Measurements from ENCODE around the gene CES5A.
"Not testable (repeated sequence)": the region's sequence is repeated elsewhere in the genome, so short reads cannot be mapped to it uniquely, and the experiment has no call there.

CES5A gene

GRCh38 chr16:55809386-55809785 is 65.8 kb downstream of the CES5A start:
- Histone ChIP-seq H2AFZ (ENCODE audit: low read depth) (no peak overlapping the region), H3K27ac (no peak overlapping the region), H4K20me1 (ENCODE audit: insufficient read depth) (no peaks in the 10 kb centered on the region), H3K4me3 (IDR thresholded peaks at IDR 0.05; ENCODE audit: insufficient read depth, low read depth, low read length) (no peak overlapping the region), H3K27me3 (ENCODE audit: insufficient read depth, low read depth) (no peaks in the 10 kb centered on the region), H3K9ac (no peak overlapping the region), H3K4me2 (no peak overlapping the region), H3K79me2 (ENCODE audit: insufficient read depth, low read depth) (no peaks in the 10 kb centered on the region), H3K4me1 (ENCODE audit: low read depth, poor library complexity, severe bottlenecking) (no peaks in the 10 kb centered on the region), H3K36me3 (ENCODE audit: insufficient read depth) (no peaks in the 10 kb centered on the region)
- TF ChIP-seq CTCF (conservative IDR thresholded peaks at IDR 0.05; ENCODE audit: low read depth, low read length): no peak

- H3K4me3 ChIP-seq (IDR thresholded peaks at IDR 0.05; ENCODE audit: insufficient read depth, low read depth, low read length); H4K20me1 ChIP-seq (ENCODE audit: insufficient read depth); H3K4me1 ChIP-seq (ENCODE audit: low read depth, poor library complexity, severe bottlenecking); H2AFZ ChIP-seq (ENCODE audit: low read depth); H3K9ac ChIP-seq; H3K27me3 ChIP-seq (ENCODE audit: insufficient read depth, low read depth); H3K79me2 ChIP-seq (ENCODE audit: insufficient read depth, low read depth); H3K36me3 ChIP-seq (ENCODE audit: insufficient read depth); H3K27ac ChIP-seq; H3K4me2 ChIP-seq: not testable (repeated sequence)
These were observed 66.9 kb downstream of the CES5A start for GRCh38 chr16:55808286-55808685.

- H4K20me1 ChIP-seq (ENCODE audit: insufficient read depth); H3K36me3 ChIP-seq (ENCODE audit: insufficient read depth); H3K9ac ChIP-seq; H3K4me1 ChIP-seq (ENCODE audit: low read depth, poor library complexity, severe bottlenecking); H3K4me2 ChIP-seq; H3K4me3 ChIP-seq (IDR thresholded peaks at IDR 0.05; ENCODE audit: insufficient read depth, low read depth, low read length); H2AFZ ChIP-seq (ENCODE audit: low read depth); H3K27ac ChIP-seq; H3K27me3 ChIP-seq (ENCODE audit: insufficient read depth, low read depth); H3K79me2 ChIP-seq (ENCODE audit: insufficient read depth, low read depth): not testable (repeated sequence)
These were observed 70.1 kb downstream of the CES5A start for GRCh38 chr16:55805104-55805503.

- not testable (repeated sequence) for H3K27ac ChIP-seq; H3K9ac ChIP-seq; H3K27me3 ChIP-seq (ENCODE audit: insufficient read depth, low read depth); H3K4me3 ChIP-seq (IDR thresholded peaks at IDR 0.05; ENCODE audit: insufficient read depth, low read depth, low read length); H4K20me1 ChIP-seq (ENCODE audit: insufficient read depth); H3K4me1 ChIP-seq (ENCODE audit: low read depth, poor library complexity, severe bottlenecking); H3K36me3 ChIP-seq (ENCODE audit: insufficient read depth); H3K79me2 ChIP-seq (ENCODE audit: insufficient read depth, low read depth); H3K4me2 ChIP-seq; H2AFZ ChIP-seq (ENCODE audit: low read depth)
These were observed 71.5 kb downstream of the CES5A start for GRCh38 chr16:55803681-55804080.
